Activated CD4-positive, alpha-beta T cell treated with anti-CD3 and anti-CD28 coated beads, Interleukin-2, amount 10 ng/mL, durations not matched to agents 7 days and 5 days (primary cell): ENCODE measurements around the gene RIPOR3. TPM values are rescaled to one million over a fixed set of nuclear protein-coding genes. Genes with fewer than 3 reads are reported as not detected.

Experiments used
- CTCF ChIA-PET: fragments of 350-600 bp; sonication (Branson Sonifier 250); formaldehyde crosslinking; loops from one replicate; lab custom pipeline; 2021; ENCODE audit warnings: antibody characterized with exemption; lab: Charles Lee
- POLR2A ChIA-PET: fragments of 350-600 bp; sonication (Branson Sonifier 250); formaldehyde crosslinking; loops from one replicate; lab custom pipeline; 2021; ENCODE audit warnings: antibody characterized with exemption; lab: Charles Lee
- DNase-seq: peaks from one replicate; pipeline ENCODE4 v3.0.0-alpha.2; 2020
- H3K27ac Mint-ChIP-seq: one replicate; pipeline ENCODE4 v1.8.0; 2021; ENCODE audit warnings: mild to moderate bottlenecking, moderate library complexity, mixed read lengths
- H3K27me3 Mint-ChIP-seq: one replicate; pipeline ENCODE4 v1.8.0; 2021; ENCODE audit warnings: mixed read lengths
- H3K36me3 Mint-ChIP-seq: one replicate; pipeline ENCODE4 v1.8.0; 2021; ENCODE audit warnings: low read depth, mixed read lengths
- H3K4me1 Mint-ChIP-seq: one replicate; pipeline ENCODE4 v1.8.0; 2021; ENCODE audit warnings: mixed read lengths
- H3K4me3 Mint-ChIP-seq: one replicate; pipeline ENCODE4 v1.8.0; 2021; ENCODE audit warnings: mild to moderate bottlenecking, moderate library complexity, mixed read lengths
- H3K9me3 Mint-ChIP-seq: one replicate; pipeline ENCODE4 v1.8.0; 2021; ENCODE audit warnings: mixed read lengths
- total RNA-seq, 2 experiments: library from RNA; stranded (reverse); gene quantifications; one replicate each; pipeline ENCODE4 v1.2.3, GENCODE V29; 2021

Gene RIPOR3
- total RNA-seq, 2 experiments from 2014 or later = not detected

DNA sequence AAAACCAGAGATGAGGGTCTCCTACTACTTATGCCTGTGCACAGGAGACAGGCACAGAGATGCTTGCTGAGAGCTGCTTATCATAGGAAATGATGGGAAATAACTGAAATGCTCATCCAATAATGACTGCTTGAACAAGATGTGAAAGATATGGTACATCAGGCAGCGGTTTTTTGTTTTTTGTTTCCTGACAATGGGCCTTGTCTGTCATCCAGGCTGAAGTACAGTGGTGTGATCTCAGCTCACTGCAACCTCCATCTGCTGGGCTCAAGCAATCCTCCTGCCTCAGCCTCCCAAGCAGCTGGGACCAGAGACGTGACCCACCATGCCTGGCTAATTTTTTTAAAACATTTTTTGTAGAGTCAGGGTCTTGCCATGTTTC, 1.2 kb upstream of the RIPOR3 start:
- CTCF ChIA-PET = no interaction called here
- POLR2A ChIA-PET = interaction anchor here (0.6 kb wide), 1 partner anchor 24 kb away, joined by 8 read pairs; no protein-coding TSS in a partner anchor
- H3K36me3 Mint-ChIP-seq = no peaks in the 10 kb centered on the region
- H3K27me3 Mint-ChIP-seq = peaks cover 55% of the 10 kb centered on the region
- H3K4me1 Mint-ChIP-seq = peaks cover 7% of the 10 kb centered on the region
- DNase-seq = no peak
- H3K27ac Mint-ChIP-seq = no peak overlapping the region
- H3K9me3 Mint-ChIP-seq = no peaks in the 10 kb centered on the region
- H3K4me3 Mint-ChIP-seq = no peak overlapping the region

DNA sequence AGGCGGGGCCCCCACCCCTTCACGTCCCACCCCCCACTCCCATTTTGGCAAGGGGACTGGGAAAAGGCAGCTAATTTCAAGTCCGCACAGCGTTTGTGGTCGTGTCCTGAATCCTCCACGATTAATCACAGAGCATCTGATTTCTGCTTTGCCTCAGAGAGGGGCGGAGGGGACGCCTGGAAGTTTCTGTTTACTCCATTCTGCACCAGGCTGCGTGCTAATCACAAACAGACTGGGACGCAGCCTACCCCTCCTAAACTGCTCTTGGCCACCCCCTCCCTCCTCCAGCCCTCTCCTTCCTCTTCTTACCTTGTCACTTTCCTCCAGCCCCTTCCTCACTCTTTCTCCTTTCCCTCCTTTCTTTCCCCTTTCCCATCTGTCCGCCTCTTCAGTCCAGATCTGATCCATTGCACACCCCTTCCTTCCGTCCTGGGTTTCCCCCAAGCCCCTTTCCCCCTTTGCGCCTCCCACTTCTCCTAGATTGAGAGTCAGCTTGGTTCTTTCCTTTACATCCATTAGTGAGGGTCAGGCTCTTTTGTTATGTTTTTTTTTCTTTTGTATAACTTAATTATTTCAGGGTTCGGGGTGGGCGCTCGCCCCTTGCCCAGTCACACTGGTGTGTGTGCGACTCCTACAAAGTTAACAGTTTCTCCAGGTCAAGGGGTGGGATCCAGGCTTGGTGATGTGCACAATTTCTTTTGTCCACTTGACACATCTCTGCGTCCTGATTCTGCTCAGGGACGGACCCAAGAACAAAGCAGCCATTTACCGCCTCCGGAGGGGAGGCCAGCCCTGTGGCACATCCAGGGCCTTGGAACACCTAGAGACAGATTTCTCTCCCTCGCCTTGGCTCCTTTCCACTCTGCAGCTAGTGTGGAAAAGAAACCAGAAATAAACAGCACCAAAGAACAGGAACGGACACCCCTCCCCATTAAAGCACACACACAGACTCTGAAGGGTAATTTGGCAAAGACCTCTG, 520 bp upstream of the RIPOR3 start:
- Mint-ChIP-seq H3K9me3 (no peaks in the 10 kb centered on the region), H3K4me3 (no peak overlapping the region), H3K27ac (no peak overlapping the region), H3K27me3 (peaks cover 55% of the 10 kb centered on the region), H3K36me3 (no peaks in the 10 kb centered on the region), H3K4me1 (peaks cover 7% of the 10 kb centered on the region)
- no peak for DNase-seq
- ChIA-PET CTCF (interaction anchor here (1.2 kb wide), 1 partner anchor 11 kb away, joined by 3 read pairs; no protein-coding TSS in a partner anchor), POLR2A (no interaction called here)

DNA sequence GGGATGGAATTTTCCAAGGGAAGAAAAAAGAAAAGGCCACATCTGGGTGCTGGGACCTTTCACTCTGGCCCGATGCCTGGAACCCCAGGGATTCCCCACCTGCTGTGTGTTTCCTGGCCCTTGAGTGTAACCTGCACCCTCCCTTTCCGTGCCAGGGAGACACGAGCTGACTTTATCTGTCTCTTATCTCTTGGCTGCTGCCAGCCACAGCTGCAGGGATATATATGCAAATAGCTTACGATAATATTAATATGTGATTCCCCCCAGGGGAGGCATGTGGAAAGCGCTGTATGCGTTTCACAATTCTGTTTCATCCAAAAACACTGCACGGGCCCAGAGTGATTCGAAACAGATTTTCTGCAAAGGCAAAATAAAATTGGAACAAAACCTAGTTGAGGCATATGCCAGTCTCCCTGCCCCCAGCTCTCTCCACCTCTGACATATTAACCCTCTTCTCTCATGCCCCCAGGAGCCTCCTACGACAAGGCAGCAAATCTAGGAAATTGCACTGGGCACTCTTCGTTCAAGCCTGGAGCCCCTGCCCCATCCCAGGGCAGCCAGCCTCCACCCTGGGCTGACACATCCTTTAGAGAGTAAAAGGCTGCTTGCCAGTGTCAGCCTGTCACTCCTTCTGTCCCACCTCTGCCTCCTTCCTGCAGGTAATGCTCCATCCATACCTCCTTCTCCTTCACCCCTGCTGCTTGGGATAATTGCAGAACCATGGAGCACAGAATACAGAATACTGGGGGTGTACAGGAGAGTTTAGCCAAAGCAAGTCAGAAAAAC, 1.3 kb downstream of the RIPOR3 start:
- H3K36me3 Mint-ChIP-seq = no peaks in the 10 kb centered on the region
- CTCF ChIA-PET = interaction anchor here (0.6 to 1.2 kb wide), 2 partner anchors 9 to 165 kb away, joined by 3 read pairs; no protein-coding TSS in a partner anchor

DNA sequence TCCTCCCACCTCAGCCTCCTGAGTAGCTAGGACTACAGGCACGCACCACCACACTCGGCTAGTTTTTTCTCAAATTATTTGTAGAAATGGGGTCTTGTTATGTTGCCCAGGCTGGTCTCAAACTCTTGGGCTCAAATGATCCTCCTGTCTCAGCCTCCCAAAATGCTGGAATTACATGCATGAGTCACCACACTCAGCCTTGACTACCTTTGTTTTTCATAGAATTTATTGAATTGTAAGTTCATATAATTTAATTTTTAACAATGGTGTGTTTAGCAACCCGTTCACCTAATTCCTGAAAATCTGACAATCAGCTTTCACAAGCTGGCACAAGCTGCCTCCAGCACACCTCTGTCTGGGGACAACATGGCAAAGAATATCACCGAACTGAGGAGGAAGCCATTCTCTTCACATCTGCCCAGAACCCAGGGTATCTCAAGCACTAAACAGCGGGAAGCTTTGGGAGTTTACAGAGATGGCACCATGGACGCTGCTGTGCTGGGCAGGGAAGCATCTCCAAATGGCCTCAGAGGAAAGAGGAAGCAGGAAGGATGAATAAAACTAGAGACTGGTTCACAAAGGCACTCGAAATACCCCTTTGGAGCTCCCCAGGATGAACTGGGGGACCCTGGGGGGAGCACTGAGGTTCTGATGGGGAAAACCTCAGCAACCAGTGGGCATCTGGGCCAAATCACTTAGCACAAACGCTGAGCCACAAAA, 2.9 kb downstream of the RIPOR3 start:
- DNase-seq = no peak
- H3K9me3 Mint-ChIP-seq = no peaks in the 10 kb centered on the region
- CTCF ChIA-PET = interaction anchor here (1.1 kb wide), 1 partner anchor 23 kb away, joined by 3 read pairs; no protein-coding TSS in a partner anchor
- no peak overlapping the region for H3K4me3 Mint-ChIP-seq
- POLR2A ChIA-PET = no interaction called here
- H3K36me3 Mint-ChIP-seq = no peaks in the 10 kb centered on the region
- H3K27me3 Mint-ChIP-seq = peaks cover 42% of the 10 kb centered on the region
- peaks cover 7% of the 10 kb centered on the region for H3K4me1 Mint-ChIP-seq
- no peak overlapping the region for H3K27ac Mint-ChIP-seq

More for the DNA sequence above, 1.3 kb downstream of the RIPOR3 start:
- Mint-ChIP-seq H3K27ac (no peak overlapping the region), H3K27me3 (peaks cover 51% of the 10 kb centered on the region), H3K4me3 (no peak overlapping the region), H3K9me3 (no peaks in the 10 kb centered on the region), H3K4me1 (peaks cover 7% of the 10 kb centered on the region)
- POLR2A ChIA-PET = no interaction called here
- no peak for DNase-seq

DNA sequence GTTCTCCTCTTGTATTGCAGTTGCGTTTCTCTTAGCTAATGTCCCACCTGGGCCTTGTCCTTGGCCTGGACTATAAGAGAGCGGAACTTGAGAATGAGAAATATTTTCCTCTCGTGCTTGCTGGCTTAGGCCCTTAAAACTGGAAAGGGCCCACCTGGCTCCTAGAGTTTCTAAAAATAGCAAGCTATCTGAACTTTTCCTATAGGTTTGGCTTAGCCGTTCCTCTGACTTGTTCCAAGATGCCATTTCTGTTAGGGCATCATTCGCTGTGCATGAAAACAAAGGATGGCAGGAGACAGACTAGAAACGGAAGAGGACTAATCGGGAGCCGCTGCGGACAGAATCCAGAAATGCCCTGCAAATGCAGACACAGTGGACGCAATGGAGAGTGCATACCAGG, 4.5 kb downstream of the RIPOR3 start:
- no peak for DNase-seq
- H3K4me1 Mint-ChIP-seq = peaks cover 7% of the 10 kb centered on the region
- ChIA-PET CTCF (interaction anchor here (1.8 kb wide), 1 partner anchor 9 kb away, joined by 5 read pairs; no protein-coding TSS in a partner anchor), POLR2A (no interaction called here)
- H3K4me3 Mint-ChIP-seq = no peak overlapping the region
- no peaks in the 10 kb centered on the region for H3K36me3 Mint-ChIP-seq
- no peaks in the 10 kb centered on the region for H3K9me3 Mint-ChIP-seq
- H3K27me3 Mint-ChIP-seq = peaks cover 30% of the 10 kb centered on the region
- H3K27ac Mint-ChIP-seq = no peak overlapping the region

DNA sequence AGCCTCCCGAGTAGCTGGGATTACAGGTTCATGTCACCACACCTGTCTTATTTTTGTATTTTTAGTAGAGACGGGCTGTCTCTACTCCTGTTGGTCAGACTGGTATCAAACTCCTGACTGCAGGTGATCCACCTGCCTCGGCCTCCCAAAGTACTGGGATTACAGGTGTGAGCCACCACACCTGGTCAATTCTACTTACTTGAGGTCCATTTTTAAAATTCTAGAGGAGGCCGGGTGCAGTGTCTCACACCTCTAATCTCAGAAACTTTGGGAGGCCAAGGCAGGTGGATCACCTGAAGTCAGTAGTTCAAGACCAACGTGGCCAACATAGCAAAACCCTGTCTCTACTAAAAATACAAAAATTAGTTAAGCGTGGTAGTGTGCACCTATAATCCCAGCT, 7.8 kb downstream of the RIPOR3 start:
- DNase-seq = no peak
- CTCF ChIA-PET = no interaction called here
- no peaks in the 10 kb centered on the region for H3K36me3 Mint-ChIP-seq
- POLR2A ChIA-PET = no interaction called here
- no peak overlapping the region for H3K27ac Mint-ChIP-seq
- no peak overlapping the region for H3K4me3 Mint-ChIP-seq
- no peaks in the 10 kb centered on the region for H3K4me1 Mint-ChIP-seq
- peaks cover 2% of the 10 kb centered on the region for H3K27me3 Mint-ChIP-seq
- H3K9me3 Mint-ChIP-seq = no peaks in the 10 kb centered on the region

DNA sequence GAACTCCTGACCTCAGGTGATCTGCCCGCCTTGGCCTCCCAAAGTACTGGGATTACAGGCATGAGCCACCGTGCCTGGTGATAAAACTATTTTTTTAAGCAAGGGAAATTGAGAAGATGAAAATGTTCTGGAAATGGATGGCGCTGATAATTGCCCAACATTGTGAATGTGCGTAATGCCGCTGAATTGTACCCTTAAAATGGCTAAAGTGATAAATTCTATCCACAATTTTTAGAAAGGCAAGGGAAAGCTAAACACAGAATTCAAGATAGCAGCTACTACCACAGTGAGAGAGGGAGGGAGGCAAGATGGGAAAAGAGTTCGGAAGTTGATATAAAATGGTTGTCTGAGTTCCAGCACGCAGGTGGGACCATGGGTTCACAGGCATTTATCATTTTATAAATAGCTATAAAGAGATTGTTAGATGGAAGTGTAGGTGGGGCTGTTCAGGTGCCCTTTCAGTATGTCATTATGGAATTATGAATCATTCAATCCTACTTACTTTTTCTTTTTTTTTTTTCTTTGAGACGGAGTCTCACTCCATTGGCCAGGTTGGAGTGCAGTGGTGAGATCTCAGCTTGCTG, 8.3 kb downstream of the RIPOR3 start:
- POLR2A ChIA-PET = no interaction called here
- Mint-ChIP-seq H3K9me3 (no peaks in the 10 kb centered on the region), H3K4me3 (no peak overlapping the region), H3K4me1 (no peaks in the 10 kb centered on the region), H3K36me3 (no peaks in the 10 kb centered on the region), H3K27me3 (no peaks in the 10 kb centered on the region), H3K27ac (no peak overlapping the region)
- no peak for DNase-seq
- CTCF ChIA-PET = no interaction called here

DNA sequence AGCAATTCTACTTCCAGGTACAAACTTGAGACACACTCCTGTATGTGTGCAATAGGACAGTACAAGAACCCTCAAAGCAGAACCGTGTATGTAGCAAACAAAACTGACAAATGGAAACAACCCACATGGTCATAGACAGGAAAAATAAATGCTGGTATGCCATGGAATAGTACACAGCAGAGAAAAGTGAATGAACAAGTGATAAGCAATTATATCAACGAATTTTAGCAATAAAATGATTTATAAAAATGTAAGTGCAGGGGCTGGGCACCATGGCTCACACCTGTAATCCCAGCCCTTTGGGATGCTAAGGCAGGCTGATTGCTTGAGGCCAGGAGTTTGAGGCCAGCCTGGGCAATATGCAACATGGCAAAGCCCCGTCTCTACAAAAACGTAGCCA, 9.3 kb downstream of the RIPOR3 start:
- ChIA-PET CTCF (no interaction called here), POLR2A (no interaction called here)
- H3K27me3 Mint-ChIP-seq = no peaks in the 10 kb centered on the region
- H3K36me3 Mint-ChIP-seq = no peaks in the 10 kb centered on the region
- H3K27ac Mint-ChIP-seq = no peak overlapping the region
- no peaks in the 10 kb centered on the region for H3K4me1 Mint-ChIP-seq
- DNase-seq = no peak
- no peaks in the 10 kb centered on the region for H3K9me3 Mint-ChIP-seq
- no peak overlapping the region for H3K4me3 Mint-ChIP-seq

DNA sequence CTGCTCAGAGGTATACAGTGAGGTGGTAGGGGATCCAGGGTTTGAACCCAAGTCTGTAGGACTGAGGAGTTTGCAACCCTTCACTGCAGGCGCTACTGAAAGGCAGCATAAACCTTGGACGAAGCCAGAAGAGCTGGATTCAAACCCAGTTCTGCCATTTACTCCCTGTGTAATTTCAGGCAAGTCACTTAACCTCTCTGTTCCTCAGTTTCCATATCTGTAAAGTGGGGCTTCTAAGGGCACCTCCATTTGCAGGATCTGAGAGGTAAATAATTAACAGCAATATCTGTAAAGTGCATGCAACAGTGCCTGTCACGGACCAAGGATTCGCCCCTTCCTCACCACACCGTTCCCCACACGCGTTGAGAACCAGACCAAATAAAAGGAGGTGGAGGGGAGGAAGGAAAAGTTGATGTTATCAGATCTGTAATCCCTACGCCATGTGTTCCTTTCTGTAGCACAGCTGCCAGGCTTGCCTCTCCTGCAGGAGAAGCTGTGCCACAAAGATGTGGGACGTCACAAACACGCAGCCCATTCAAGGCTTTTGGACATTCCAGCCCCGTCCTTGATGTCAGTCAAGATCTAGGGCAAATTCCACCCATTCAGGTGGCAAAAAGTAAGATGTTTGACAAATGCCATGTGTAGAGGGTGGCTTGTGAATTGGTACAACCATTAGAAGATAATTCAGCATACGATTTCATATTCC, 9.8 kb downstream of the RIPOR3 start:
- CTCF ChIA-PET = interaction anchor here (0.6 to 1.2 kb wide), 2 partner anchors 9 to 679 kb away, joined by 3 read pairs; partner anchors contain the start of gene RIPOR3
- DNase-seq = no peak
- Mint-ChIP-seq H3K27me3 (no peaks in the 10 kb centered on the region), H3K9me3 (no peaks in the 10 kb centered on the region), H3K27ac (no peak overlapping the region), H3K4me3 (no peak overlapping the region), H3K36me3 (no peaks in the 10 kb centered on the region), H3K4me1 (no peaks in the 10 kb centered on the region)
- POLR2A ChIA-PET = no interaction called here

DNA sequence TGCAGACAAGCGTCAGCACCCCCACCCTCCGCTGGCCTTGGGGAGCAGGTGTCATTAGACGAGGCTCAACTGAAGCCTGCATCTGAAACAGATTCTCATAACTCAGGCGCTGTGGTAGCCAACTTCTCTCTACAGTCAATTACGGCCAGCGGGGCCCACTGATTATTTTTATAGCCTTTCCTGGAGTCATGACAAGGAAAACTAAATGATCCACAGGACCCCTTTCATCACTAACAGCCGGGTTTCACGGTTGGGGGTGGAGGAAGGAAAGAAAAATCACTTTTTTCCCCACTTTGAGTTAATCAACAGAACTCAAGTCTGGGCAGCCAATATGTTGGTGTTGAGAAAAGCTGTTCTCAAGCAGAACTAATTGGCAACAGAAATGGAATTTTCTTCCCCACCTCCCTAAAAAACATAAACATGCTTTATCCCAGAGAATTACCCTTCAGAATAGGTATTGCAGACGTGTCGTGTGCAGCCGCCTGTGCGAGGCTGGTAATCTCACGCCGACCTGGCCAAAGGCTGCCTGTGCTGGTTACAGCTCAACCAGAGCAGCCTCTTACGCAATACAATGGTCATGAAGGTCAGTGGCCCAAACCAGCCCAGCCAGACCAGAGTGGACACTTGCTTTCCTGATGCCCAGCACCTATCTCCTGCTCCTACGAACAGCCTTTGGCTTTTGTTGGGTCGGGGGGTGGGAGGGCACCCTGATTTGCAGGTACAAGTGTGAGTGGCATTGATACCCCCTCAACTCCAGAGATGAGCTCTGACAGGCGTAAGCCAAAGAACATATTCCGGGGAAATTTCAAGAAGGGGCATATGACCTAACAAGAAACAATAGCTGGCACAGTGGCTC, 11.0 kb downstream of the RIPOR3 start:
- CTCF ChIA-PET = interaction anchor here (0.6 to 1.2 kb wide), 2 partner anchors 11 to 677 kb away, joined by 3 read pairs; partner anchors contain the start of gene RIPOR3

DNA sequence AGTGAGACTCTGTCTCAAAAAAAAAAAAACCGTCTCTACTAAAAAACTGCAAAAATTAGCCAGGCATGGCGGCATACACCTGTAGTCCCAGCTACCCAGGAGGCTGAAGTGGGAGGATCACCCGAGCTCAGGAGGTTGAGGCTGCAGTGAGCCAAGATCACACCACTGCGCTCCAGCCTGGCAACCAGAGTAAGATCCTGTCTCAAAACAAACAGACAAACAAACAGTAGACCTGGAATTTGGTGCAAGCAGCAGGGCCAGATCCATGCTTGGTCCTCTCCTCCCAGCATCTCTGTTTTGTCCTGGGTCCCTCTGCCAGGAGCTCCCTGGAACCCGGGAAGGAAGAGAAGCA, 11.6 kb downstream of the RIPOR3 start:
- Mint-ChIP-seq H3K27ac (no peak overlapping the region), H3K9me3 (no peaks in the 10 kb centered on the region), H3K27me3 (no peaks in the 10 kb centered on the region), H3K4me1 (no peaks in the 10 kb centered on the region), H3K4me3 (no peak overlapping the region), H3K36me3 (no peaks in the 10 kb centered on the region)
- ChIA-PET POLR2A (no interaction called here), CTCF (no interaction called here)
- DNase-seq = no peak

More for the DNA sequence above, 11.0 kb downstream of the RIPOR3 start:
- H3K27ac Mint-ChIP-seq = no peak overlapping the region
- no peaks in the 10 kb centered on the region for H3K4me1 Mint-ChIP-seq
- no peaks in the 10 kb centered on the region for H3K36me3 Mint-ChIP-seq
- POLR2A ChIA-PET = interaction anchor here (0.7 kb wide), 1 partner anchor 110 kb away, joined by 3 read pairs; no protein-coding TSS in a partner anchor
- no peaks in the 10 kb centered on the region for H3K9me3 Mint-ChIP-seq
- DNase-seq = no peak
- no peaks in the 10 kb centered on the region for H3K27me3 Mint-ChIP-seq
- H3K4me3 Mint-ChIP-seq = no peak overlapping the region
